Liver (tissue), 9 donors: ENCODE results near the gene SNAI3. TPM values are rescaled to one million over a fixed set of nuclear protein-coding genes. Genes with fewer than 3 reads are reported as not detected.

Source experiments
- DNase-seq: peaks from one replicate; pipeline ENCODE4 v3.0.0-alpha.2; 2017; ENCODE audit warnings: low spot score
- H3K27ac ChIP-seq, 2 donors: one replicate each; pipeline ENCODE4 v1.7.0; 2013; ENCODE audit warnings: inconsistent platforms in 2 of 2, low read length in 2 of 2, control low read depth in 1 of 2, low read depth in 1 of 2, mild to moderate bottlenecking in 1 of 2
- H3K27me3 ChIP-seq, 4 donors: one replicate each; pipeline versions ENCODE4 v1.6.1 to v1.7.0; 2013; ENCODE audit warnings: low read length in 3 of 4, inconsistent platforms in 1 of 4, mild to moderate bottlenecking in 1 of 4, moderate library complexity in 1 of 4; ENCODE audit not compliant: control insufficient read depth in 4 of 4, insufficient read depth in 4 of 4
- H3K36me3 ChIP-seq, 4 donors: one replicate each; pipeline versions ENCODE4 v1.6.1 to v1.7.0; 2013; ENCODE audit warnings: low read length in 3 of 4, mild to moderate bottlenecking in 3 of 4, low read depth in 1 of 4, moderate library complexity in 1 of 4; ENCODE audit not compliant: control insufficient read depth in 4 of 4, insufficient read depth in 3 of 4
- H3K4me1 ChIP-seq, 4 donors: one replicate each; pipeline versions ENCODE4 v1.6.1 to v1.7.0; 2013; ENCODE audit warnings: low read length in 3 of 4, mild to moderate bottlenecking in 3 of 4, moderate library complexity in 1 of 4; ENCODE audit not compliant: control insufficient read depth in 4 of 4, insufficient read depth in 4 of 4
- H3K4me3 ChIP-seq, 3 donors: one replicate each; pipeline versions ENCODE4 v1.6.1 to v1.7.0; 2013; ENCODE audit warnings: low read length in 3 of 3, control low read depth in 1 of 3, low read depth in 1 of 3, mild to moderate bottlenecking in 1 of 3
- H3K9ac ChIP-seq, 2 donors: one replicate each; pipeline ENCODE4 v1.7.0; 2013; ENCODE audit warnings: low read length in 2 of 2, mild to moderate bottlenecking in 2 of 2, moderate library complexity in 2 of 2, control low read depth in 1 of 2, low read depth in 1 of 2
- H3K9me3 ChIP-seq, 4 donors: one replicate each; pipeline versions ENCODE4 v1.6.1 to v1.7.0; 2013; ENCODE audit warnings: low read length in 3 of 4; ENCODE audit not compliant: control insufficient read depth in 4 of 4
- CTCF ChIP-seq: fragments of 150-350 bp; IDR thresholded peaks from 2 replicates; pipeline ENCODE4 v1.5.1; 2017; ENCODE audit warnings: improper control_type of control experiment, low read depth, low read length; ENCODE audit not compliant: missing input control
- FOXA1 ChIP-seq: IDR thresholded peaks from 2 replicates; pipeline ENCODE4 v1.6.1; 2016; ENCODE audit warnings: antibody characterized with exemption
- HNF4A ChIP-seq, 2 donors: conservative IDR thresholded peaks; 2 replicates each; pipeline ENCODE4 v1.6.1; 2016; ENCODE audit warnings: antibody characterized with exemption in 2 of 2, mild to moderate bottlenecking in 2 of 2
- NR2F2 ChIP-seq: IDR thresholded peaks from 2 replicates; pipeline ENCODE4 v1.6.1; 2016; ENCODE audit warnings: antibody characterized with exemption
- RAD21 ChIP-seq, 2 donors: IDR thresholded peaks; 2 replicates each; pipeline ENCODE4 v1.6.1; 2016; ENCODE audit warnings: antibody characterized with exemption in 2 of 2, mild to moderate bottlenecking in 2 of 2
- REST ChIP-seq: IDR thresholded peaks from 2 replicates; pipeline ENCODE4 v1.6.1; 2016; ENCODE audit warnings: antibody characterized with exemption, mild to moderate bottlenecking
- ZBTB33 ChIP-seq: IDR thresholded peaks from 2 replicates; pipeline ENCODE4 v1.6.1; 2016; ENCODE audit warnings: antibody characterized with exemption
- WGBS: extraction: QIAGEN DNeasy Blood & Tissue Kit; methylation state at CpG from one replicate; pipeline ENCODE4 v1.1.7; 2013; 5-methylcytosine and 5-hydroxymethylcytosine counted together
- polyA plus RNA-seq, 2 donors: library from polyadenylated mRNA; stranded (reverse) in 1 of 2; unstranded in 1 of 2; fragments of 200-250 nt in 1 of 2; fragments of >200 nt in 1 of 2; fragmentation: Nextera tagmentation in 1 of 2; extraction: Ambion mirVana in 1 of 2; gene quantifications; one replicate each; pipeline versions ENCODE4 v1.2.1 to v1.2.3, GENCODE V29; 2013 to 2015
- total RNA-seq, 2 donors: library from RNA; depleted of rRNA; stranded (reverse); fragments of >200 nt; gene quantifications; one replicate each; pipeline ENCODE4 v1.2.3, GENCODE V29; 2014
- donor health status: healthy.
- donor health status: healthy.
- donor health status: healthy.
- donor health status: healthy.
- donor health status: healthy.

The SNAI3 gene
- total and polyA plus RNA-seq, 4 donors, result 0.05 to 0.48 (median 0.20) TPM

- DNase-seq, result no peak
- Histone ChIP-seq H3K4me3 (no peak overlapping the region), H3K36me3 (peaks cover 2 to 15% (median 6%) of the 10 kb centered on the region in 4 donors), H3K4me1 (peaks cover 0 to 16% (median 3%) of the 10 kb centered on the region in 4 donors), H3K27ac (no peak overlapping the region), H3K9ac (no peak overlapping the region), H3K9me3 (no peaks in the 10 kb centered on the region), H3K27me3 (no peaks in the 10 kb centered on the region)
- WGBS, result 96% methylated on average over 25 of the region's 25 CpGs
- TF ChIP-seq FOXA1, result no peak
- no peak for TF ChIP-seq CTCF
- TF ChIP-seq NR2F2, result no peak
- TF ChIP-seq ZBTB33, result no peak
- no peak for TF ChIP-seq REST
Observed at GRCh38 chr16:88698646-88699045, 12.3 kb upstream of the SNAI3 start.

- H3K4me3 ChIP-seq, result no peak overlapping the region
- DNase-seq, result no peak
- 87% methylated on average over 37 of the region's 37 CpGs for WGBS
- H3K9ac ChIP-seq, result no peak overlapping the region
- H3K27me3 ChIP-seq, result no peaks in the 10 kb centered on the region
- peaks cover 2 to 15% (median 6%) of the 10 kb centered on the region in 4 donors for H3K36me3 ChIP-seq
- no peak for TF ChIP-seq HNF4A (conservative IDR thresholded peaks at IDR 0.05)
- TF ChIP-seq CTCF, result peak; percentile 31
- TF ChIP-seq RAD21 (IDR thresholded peaks at IDR 0.05), result peak in 1 of 2 donors; percentile 56
- no peaks in the 10 kb centered on the region for H3K9me3 ChIP-seq
- H3K4me1 ChIP-seq, result peaks cover 0 to 11% (median 2%) of the 10 kb centered on the region in 4 donors
- no peak overlapping the region for H3K27ac ChIP-seq
Observed at GRCh38 chr16:88697831-88698615, 11.7 kb upstream of the SNAI3 start.
